ENCODE results near the gene PDS5A. TPM values are rescaled to one million over a fixed set of nuclear protein-coding genes. Genes with fewer than 3 reads are reported as not detected.

The PDS5A gene
- total and polyA plus RNA-seq, 9 of the 15 experiments (the other 6 are each of a cell fraction or from before 2014, with no cell fraction given) = 16.4 to 85.4 (median 70.0) TPM

DNA sequence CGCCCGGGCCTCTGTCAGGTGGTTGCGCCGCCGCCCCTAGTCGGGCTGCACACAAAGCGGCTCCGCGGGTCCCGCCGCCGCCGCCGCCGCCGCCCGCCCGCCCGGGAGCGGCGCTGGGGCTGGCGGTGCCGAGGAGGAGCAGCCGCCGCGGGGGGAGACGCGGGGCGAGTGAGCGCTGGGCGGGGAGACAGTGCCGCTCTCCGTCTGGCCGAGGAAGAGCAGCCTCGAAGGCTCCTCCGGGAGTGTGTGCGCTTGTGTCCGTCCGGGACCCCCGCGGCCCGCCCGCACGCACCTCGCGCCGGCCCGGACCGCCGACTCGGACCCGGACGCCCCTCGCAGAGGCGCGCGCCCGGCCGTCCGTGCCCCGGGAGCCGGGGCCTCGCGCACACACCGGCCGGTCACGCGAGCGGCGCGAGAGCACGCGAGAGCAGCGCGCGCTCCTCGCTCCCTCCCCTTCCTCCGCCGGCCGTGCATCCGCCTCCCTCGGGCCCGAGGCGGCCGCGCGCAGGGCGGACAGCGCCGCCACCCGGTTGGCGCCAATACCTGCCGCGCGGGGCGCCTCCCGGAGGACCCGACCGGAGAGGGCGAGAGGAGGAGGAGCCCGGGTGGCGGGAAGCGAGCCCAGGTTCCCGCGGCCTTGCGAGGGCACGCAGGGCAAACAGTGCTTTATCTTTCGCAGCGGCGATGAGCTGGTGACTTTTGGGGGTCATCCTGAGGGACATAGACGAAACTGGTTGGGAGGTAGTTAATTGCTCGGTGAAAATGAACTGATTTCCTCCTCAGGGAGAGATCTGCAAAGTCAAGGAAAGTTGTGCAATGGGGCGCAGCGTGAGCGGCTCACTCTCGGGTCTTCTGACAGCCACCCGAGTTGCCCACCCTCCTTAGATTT lies at the start of gene PDS5A (continued):
- TF ChIP-seq E4F1 (CRISPR knock-in tag; IDR thresholded peaks at IDR 0.05; ENCODE audit: borderline replicate concordance) = no peak
- no peak for TF ChIP-seq FOXM1 (IDR thresholded peaks at IDR 0.05; ENCODE audit: low read depth)
- TF ChIP-seq FOXM1 (CRISPR knock-in tag; IDR thresholded peaks at IDR 0.05; ENCODE audit: low read depth) = 0 out of 2 replicates have a peak, but pooled peaks have one; percentile 66
- peak; percentile 89 for TF ChIP-seq ZNF263 (CRISPR knock-in tag; IDR thresholded peaks at IDR 0.05; ENCODE audit: borderline replicate concordance)
- peak; percentile 70; the same call in 1 of the 2 replicates for TF ChIP-seq KAT7 (CRISPR knock-in tag; IDR thresholded peaks at IDR 0.05; ENCODE audit: borderline replicate concordance)
- peak; percentile 63 for TF ChIP-seq ZBTB1 (CRISPR knock-in tag; IDR thresholded peaks at IDR 0.05; ENCODE audit: borderline replicate concordance, low read depth)
- TF ChIP-seq ZNF696 (CRISPR knock-in tag; conservative IDR thresholded peaks at IDR 0.05) = no peak
- TF ChIP-seq ZNF175 (CRISPR knock-in tag; IDR thresholded peaks at IDR 0.05; ENCODE audit: low read depth) = 0 out of 2 replicates have a peak, but pooled peaks have one; percentile 44
- TF ChIP-seq ZNF165 (CRISPR knock-in tag; IDR thresholded peaks at IDR 0.05; ENCODE audit: borderline replicate concordance) = 0 out of 2 replicates have a peak, but pooled peaks have one; percentile 75
- TF ChIP-seq, protein P1, sequence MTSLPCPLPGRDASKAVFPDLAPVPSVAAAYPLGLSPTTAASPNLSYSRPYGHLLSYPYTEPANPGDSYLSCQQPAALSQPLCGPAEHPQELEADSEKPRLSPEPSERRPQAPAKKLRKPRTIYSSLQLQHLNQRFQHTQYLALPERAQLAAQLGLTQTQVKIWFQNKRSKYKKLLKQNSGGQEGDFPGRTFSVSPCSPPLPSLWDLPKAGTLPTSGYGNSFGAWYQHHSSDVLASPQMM (CRISPR knock-in tag; IDR thresholded peaks at IDR 0.05) = no peak
- TF ChIP-seq SMAD4 (CRISPR knock-in tag; conservative IDR thresholded peaks at IDR 0.05) = peak; percentile 90
- TF ChIP-seq GABPB1 (CRISPR knock-in tag; IDR thresholded peaks at IDR 0.05) = peak; percentile 82
- TF ChIP-seq HMGN3 (IDR thresholded peaks at IDR 0.05; ENCODE audit: borderline replicate concordance, extremely low read depth, insufficient read length, low read depth, low read length) = peak; percentile 80
- no peak for TF ChIP-seq SETDB1 (IDR thresholded peaks at IDR 0.05; ENCODE audit: low read length)
- peak; percentile 60 to 65 for TF ChIP-seq RAD21 (CRISPR knock-in tag; conservative IDR thresholded peaks at IDR 0.05 in 1 of 2, IDR thresholded peaks at IDR 0.05 in 1 of 2)
- TF ChIP-seq, protein P2, sequence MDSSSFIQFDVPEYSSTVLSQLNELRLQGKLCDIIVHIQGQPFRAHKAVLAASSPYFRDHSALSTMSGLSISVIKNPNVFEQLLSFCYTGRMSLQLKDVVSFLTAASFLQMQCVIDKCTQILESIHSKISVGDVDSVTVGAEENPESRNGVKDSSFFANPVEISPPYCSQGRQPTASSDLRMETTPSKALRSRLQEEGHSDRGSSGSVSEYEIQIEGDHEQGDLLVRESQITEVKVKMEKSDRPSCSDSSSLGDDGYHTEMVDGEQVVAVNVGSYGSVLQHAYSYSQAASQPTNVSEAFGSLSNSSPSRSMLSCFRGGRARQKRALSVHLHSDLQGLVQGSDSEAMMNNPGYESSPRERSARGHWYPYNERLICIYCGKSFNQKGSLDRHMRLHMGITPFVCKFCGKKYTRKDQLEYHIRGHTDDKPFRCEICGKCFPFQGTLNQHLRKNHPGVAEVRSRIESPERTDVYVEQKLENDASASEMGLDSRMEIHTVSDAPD (CRISPR knock-in tag; IDR thresholded peaks at IDR 0.05) = no peak
- peak in 1 of 2 experiments; percentile 60; a peak in 1 of 3 replicates for TF ChIP-seq CBX3 (IDR thresholded peaks at IDR 0.05; ENCODE audit: borderline replicate concordance in 1 of 2, low read length in 2 of 2)
- TF ChIP-seq SMARCE1 (IDR thresholded peaks at IDR 0.05) = peak; percentile 53
- no peak for TF ChIP-seq NCOA6 (IDR thresholded peaks at IDR 0.05)
- peak in 1 of 2 experiments; percentile 85; a peak in 2 of 4 replicates for TF ChIP-seq RCOR1 (IDR thresholded peaks at IDR 0.05; ENCODE audit: borderline replicate concordance in 1 of 2, low read depth in 2 of 2, low read length in 2 of 2)
- TF ChIP-seq BRD9 (IDR thresholded peaks at IDR 0.05; ENCODE audit: low read depth, partially characterized antibody) = peak; percentile 37
- TF ChIP-seq FIP1L1 (IDR thresholded peaks at IDR 0.05; ENCODE audit: low read depth, low read length, poor library complexity, severe bottlenecking) = peak; percentile 76
- peak; percentile 56; the same call in 1 of the 2 replicates for TF ChIP-seq ZC3H11A (IDR thresholded peaks at IDR 0.05; ENCODE audit: low read depth, low read length)

Data from K562 (cell line).